Thoracic aorta (tissue), 2 donors: ENCODE measurements around the gene TSKS. TPM values are rescaled to one million over a fixed set of nuclear protein-coding genes. Genes with fewer than 3 reads are reported as not detected.

Source experiments
- ATAC-seq: fragments of 150-250 bp; one replicate; pipeline ENCODE4 v1.8.0; 2017; ENCODE audit warnings: low read depth; ENCODE audit not compliant: insufficient number of reproducible peaks, low FRiP score
- DNase-seq: peaks from one replicate; pipeline ENCODE4 v3.0.0-alpha.2; 2020; ENCODE audit warnings: low spot score
- H3K27ac ChIP-seq, 2 donors: fragments of 200-600 bp; sonication (generic); 1 replicate in 1 of 2; 2 replicates in 1 of 2; pipeline ENCODE4 v1.5.1; 2016; ENCODE audit warnings: mild to moderate bottlenecking in 2 of 2, moderate library complexity in 2 of 2
- H3K27me3 ChIP-seq: fragments of 200-600 bp; sonication (generic); replicated peaks from 2 replicates; pipeline ENCODE4 v1.6.0; 2016; ENCODE audit warnings: mild to moderate bottlenecking; ENCODE audit not compliant: insufficient read depth
- H3K36me3 ChIP-seq: fragments of 200-600 bp; sonication (generic); one replicate; pipeline ENCODE4 v1.5.1; 2016
- H3K4me1 ChIP-seq, 2 donors: fragments of 200-600 bp; sonication (generic); 1 replicate in 1 of 2; 2 replicates in 1 of 2; pipeline versions ENCODE4 v1.5.1 to v1.6.0; 2016; ENCODE audit warnings: low read depth in 2 of 2, mild to moderate bottlenecking in 1 of 2; ENCODE audit not compliant: control insufficient read depth in 1 of 2
- H3K4me3 ChIP-seq: fragments of 200-600 bp; sonication (generic); 2 replicates; pipeline ENCODE4 v1.5.1; 2016; ENCODE audit warnings: mild to moderate bottlenecking
- H3K9me3 ChIP-seq: fragments of 200-600 bp; sonication (generic); 2 replicates; pipeline ENCODE4 v1.5.1; 2016
- CTCF ChIP-seq: fragments of 200-600 bp; sonication (generic); IDR thresholded peaks from one replicate; pipeline ENCODE4 v1.5.1; 2019; ENCODE audit warnings: antibody characterized with exemption
- total RNA-seq, 2 donors: library from RNA; depleted of rRNA; stranded (reverse); fragments of >200 nt; gene quantifications; one replicate each; pipeline versions ENCODE4 v1.1.0 to v1.2.3, GENCODE V29; 2016

TSKS gene
- total RNA-seq, 2 donors from 2014 or later = not detected

GRCh38 chr19:49805822-49806619 lies 42.9 kb upstream of the TSKS start:
- Histone ChIP-seq H3K4me1 (peaks cover 5 to 24% of the 10 kb centered on the region in 2 donors), H3K4me3 (no peak overlapping the region), H3K9me3 (no peaks in the 10 kb centered on the region), H3K27me3 (no peaks in the 10 kb centered on the region), H3K36me3 (peaks cover 21% of the 10 kb centered on the region), H3K27ac (no peak overlapping the region)
- DNase-seq (no peak), ATAC-seq (no peak)
- no peak for TF ChIP-seq CTCF

GRCh38 chr19:49803529-49803856 lies 40.4 kb upstream of the TSKS start:
- TF ChIP-seq CTCF = no peak
- no peaks in the 10 kb centered on the region for H3K27me3 ChIP-seq
- H3K9me3 ChIP-seq = no peaks in the 10 kb centered on the region
- DNase-seq (no peak), ATAC-seq (no peak)
- peaks cover 0 to 10% of the 10 kb centered on the region in 2 donors for H3K4me1 ChIP-seq
- H3K4me3 ChIP-seq = no peak overlapping the region
- H3K27ac ChIP-seq = no peak overlapping the region
- H3K36me3 ChIP-seq = peaks cover 43% of the 10 kb centered on the region

GRCh38 chr19:49802836-49803528 lies 39.9 kb upstream of the TSKS start:
- DNase-seq (no peak), ATAC-seq (no peak)
- Histone ChIP-seq H3K36me3 (peaks cover 48% of the 10 kb centered on the region), H3K4me3 (no peak overlapping the region), H3K9me3 (no peaks in the 10 kb centered on the region), H3K27ac (peak overlapping the region in 1 of 2 donors; percentile 5), H3K27me3 (no peaks in the 10 kb centered on the region), H3K4me1 (peaks cover 0 to 7% of the 10 kb centered on the region in 2 donors)
- TF ChIP-seq CTCF = no peak

- no peak for TF ChIP-seq CTCF
- no peak for ATAC-seq
- H3K4me3 ChIP-seq = peak overlapping the region; percentile 48
- H3K27me3 ChIP-seq = no peaks in the 10 kb centered on the region
- no peaks in the 10 kb centered on the region for H3K9me3 ChIP-seq
- H3K36me3 ChIP-seq = peaks cover 49% of the 10 kb centered on the region
- peaks cover 0 to 7% of the 10 kb centered on the region in 2 donors for H3K4me1 ChIP-seq
- H3K27ac ChIP-seq = peak overlapping the region; percentile 5 to 37
- DNase-seq = peak; percentile 75
Observed at GRCh38 chr19:49801966-49802661, 39.0 kb upstream of the TSKS start.

GRCh38 chr19:49801401-49801888 lies 38.3 kb upstream of the TSKS start:
- H3K4me3 ChIP-seq = no peak overlapping the region
- H3K27me3 ChIP-seq = no peaks in the 10 kb centered on the region
- peaks cover 55% of the 10 kb centered on the region for H3K36me3 ChIP-seq
- no peak for TF ChIP-seq CTCF
- no peaks in the 10 kb centered on the region for H3K9me3 ChIP-seq
- no peak overlapping the region for H3K27ac ChIP-seq
- H3K4me1 ChIP-seq = peaks cover 0 to 7% of the 10 kb centered on the region in 2 donors
- DNase-seq = no peak
- no peak for ATAC-seq
